HepG2 (cell line): Measurements from ENCODE around the gene NFKBIL1. TPM values are rescaled to one million over a fixed set of nuclear protein-coding genes. Genes with fewer than 3 reads are reported as not detected.

ENCODE experiments used
- ATAC-seq: fragments of 200-7000 bp; cut with Tn5 transposase; 3 replicates; pipeline ENCODE4 v1.9.1; 2020; ENCODE audit warnings: mild to moderate bottlenecking, moderate library complexity
- BruUV-seq: library from RNA; stranded (reverse); fragments of 400-500 nt; replicated peaks from 2 replicates; lab custom pipeline; 2021; lab: Mats Ljungman, UMichigan
- CTCF ChIA-PET: fragments of 300-600 bp; formaldehyde crosslinking; extraction: SDS; loops from one replicate; lab custom pipeline; 2021; ENCODE audit warnings: low total read pairs, inconsistent platforms, low intra/inter-chr PET ratio; lab: Yijun Ruan, JAX
- POLR2A ChIA-PET: fragments of 350-600 bp; sonication (Branson Sonifier 250); formaldehyde crosslinking; loops from one replicate; lab custom pipeline; 2020; ENCODE audit warnings: antibody characterized with exemption, inconsistent platforms; lab: Yijun Ruan, JAX
- DNase-seq: peaks from one replicate; pipeline ENCODE4 v3.0.0-alpha.2; 2015; ENCODE audit warnings: low spot score
- FAIRE-seq: peaks from 3 replicates; lab custom pipeline; 2011; peaks lifted over from hg19 to GRCh38; lab: Jason Lieb, UNC
- H2AFZ ChIP-seq: one replicate; pipeline ENCODE4 v1.6.1; 2011; ENCODE audit warnings: low read length, inconsistent platforms
- H3K27ac ChIP-seq: fragments of 300-600 bp; 3 replicates; pipeline ENCODE4 v1.8.0; 2011; ENCODE audit warnings: mixed run types, mild to moderate bottlenecking, mixed read lengths, low read length, inconsistent platforms; ENCODE audit not compliant: insufficient read depth; ENCODE audit errors: extremely low read length
- H3K27me3 ChIP-seq, 2 experiments: fragments of 200-600 bp in 1 of 2; 2 replicates in 1 of 2; 3 replicates in 1 of 2; pipeline versions ENCODE4 v1.6.0 to v1.8.0; 2011; ENCODE audit warnings: low read length in 2 of 2, mild to moderate bottlenecking in 2 of 2, moderate library complexity in 2 of 2, inconsistent platforms in 1 of 2; ENCODE audit not compliant: insufficient read depth in 2 of 2, control insufficient read depth in 1 of 2
- H3K36me3 ChIP-seq, 2 experiments: fragments of 200-600 bp in 1 of 2; replicated peaks in 1 of 2; 2 replicates in 1 of 2; 3 replicates in 1 of 2; pipeline versions ENCODE4 v1.5.1 to v1.8.0; 2011; ENCODE audit warnings: low read length in 2 of 2, inconsistent platforms in 1 of 2; ENCODE audit not compliant: insufficient read depth in 2 of 2, control insufficient read depth in 1 of 2
- H3K4me1 ChIP-seq: 2 replicates; pipeline ENCODE4 v1.5.1; 2012; ENCODE audit warnings: low read length, inconsistent platforms; ENCODE audit not compliant: insufficient read depth
- H3K4me2 ChIP-seq: 2 replicates; pipeline ENCODE4 v1.6.0; 2011; ENCODE audit warnings: low read depth, low read length, inconsistent platforms
- H3K4me3 ChIP-seq, 3 experiments: fragments of 200-600 bp in 1 of 3; sonication (generic), shearing (Covaris generic) in 1 of 3; replicated peaks in 1 of 3; 2 replicates each; pipeline ENCODE4 v1.5.1; 2011 to 2016; ENCODE audit warnings: low read length in 3 of 3, inconsistent platforms in 2 of 3, low read depth in 2 of 3, mild to moderate bottlenecking in 2 of 3, control low read depth in 1 of 3, mixed read lengths in 1 of 3; ENCODE audit not compliant: insufficient read depth in 1 of 3
- H3K79me2 ChIP-seq: one replicate; pipeline ENCODE4 v1.6.1; 2011; ENCODE audit warnings: low read length, inconsistent platforms; ENCODE audit not compliant: insufficient read depth
- H3K9ac ChIP-seq: 2 replicates; pipeline ENCODE4 v1.6.0; 2011; ENCODE audit warnings: mild to moderate bottlenecking, low read depth, low read length, inconsistent platforms; ENCODE audit not compliant: insufficient read depth
- H3K9me3 ChIP-seq: 2 replicates; pipeline ENCODE4 v1.5.1; 2012; ENCODE audit warnings: mild to moderate bottlenecking, low read length
- H4K20me1 ChIP-seq: 2 replicates; pipeline ENCODE4 v1.6.0; 2011; ENCODE audit warnings: inconsistent platforms, mild to moderate bottlenecking, low read length, moderate library complexity; ENCODE audit not compliant: insufficient read depth
- TCF12 ChIP-seq, 2 experiments: fragments of 450-650 bp in 1 of 2; sonication (generic) in 1 of 2; formaldehyde crosslinking in 1 of 2; IDR thresholded peaks; 2 replicates each; pipeline versions ENCODE4 v1.6.1 to v1.8.0; 2017 to 2022; ENCODE audit warnings: antibody characterized with exemption in 1 of 2, mild to moderate bottlenecking in 1 of 2, missing genetic modification reagents in 1 of 2, moderate library complexity in 1 of 2
- TRIM24 ChIP-seq: sonication (generic); formaldehyde crosslinking; IDR thresholded peaks from 2 replicates; pipeline ENCODE4 v1.8.0; 2022; ENCODE audit warnings: mild to moderate bottlenecking, missing genetic modification reagents
- ZNF883 ChIP-seq: sonication (generic); formaldehyde crosslinking; IDR thresholded peaks from 2 replicates; pipeline ENCODE4 v1.5.1; 2020; ENCODE audit warnings: mild to moderate bottlenecking, missing genetic modification reagents; ENCODE audit errors: not compliant biosample characterization
- WGBS: methylation state at CpG from one replicate; pipeline ENCODE4 v1.1.6; 2017; ENCODE audit warnings: low lambda C conversion rate; 5-methylcytosine and 5-hydroxymethylcytosine counted together
- in situ Hi-C: cut with HindIII; loops from 2 replicates; pipeline ENCODE4 v1.10.0; 2017; ENCODE audit warnings: low pct_unique_long_range_greater_than_20kb; ENCODE audit not compliant: extremely low pct_ligation_motif_present
- intact Hi-C: fragments of 100-400 bp; cut with micrococcal nuclease; formaldehyde crosslinking; loops from one replicate; pipeline ENCODE4 v1.10.0; 2022; ENCODE audit not compliant: unreplicated experiment
- polyA plus RNA-seq, 8 experiments: library from polyadenylated mRNA; depleted of rRNA in 3 of 8; stranded (reverse) in 7 of 8; unstranded in 1 of 8; fragments of >200 nt; fragmentation: Illumina TruSeq in 4 of 8; extraction: Trizol in 4 of 8; gene quantifications; 2 replicates each; pipeline versions ENCODE4 v1.2.1 to v1.2.3, GENCODE V29; 2011 to 2016; ENCODE audit warnings: low read depth in 4 of 8, missing spikeins in 1 of 8, mixed read lengths in 1 of 8; ENCODE audit not compliant: insufficient read depth in 1 of 8
- total RNA-seq, 5 experiments: library from RNA; depleted of rRNA; stranded (reverse); fragments of >200 nt; fragmentation: Illumina TruSeq; extraction: Trizol; gene quantifications; 2 replicates each; pipeline ENCODE4 v1.2.3, GENCODE V29; 2016; ENCODE audit warnings: low read depth in 1 of 5
- TF ChIP-seq, protein P1 (sequence below): sonication (generic); formaldehyde crosslinking; IDR thresholded peaks from 2 replicates; pipeline ENCODE4 v1.8.1; 2023; ENCODE audit warnings: mild to moderate bottlenecking, missing genetic modification reagents, borderline replicate concordance
- TF ChIP-seq, protein P2 (sequence below): sonication (generic); formaldehyde crosslinking; IDR thresholded peaks from 2 replicates; pipeline ENCODE4 v1.9.0; 2022; ENCODE audit warnings: low read depth, missing genetic modification reagents

Gene NFKBIL1
- total and polyA plus RNA-seq, 2 of the 13 experiments (the other 11 are each of a cell fraction or from before 2014, with no cell fraction given): 9.7 to 19.5 TPM

DNA sequence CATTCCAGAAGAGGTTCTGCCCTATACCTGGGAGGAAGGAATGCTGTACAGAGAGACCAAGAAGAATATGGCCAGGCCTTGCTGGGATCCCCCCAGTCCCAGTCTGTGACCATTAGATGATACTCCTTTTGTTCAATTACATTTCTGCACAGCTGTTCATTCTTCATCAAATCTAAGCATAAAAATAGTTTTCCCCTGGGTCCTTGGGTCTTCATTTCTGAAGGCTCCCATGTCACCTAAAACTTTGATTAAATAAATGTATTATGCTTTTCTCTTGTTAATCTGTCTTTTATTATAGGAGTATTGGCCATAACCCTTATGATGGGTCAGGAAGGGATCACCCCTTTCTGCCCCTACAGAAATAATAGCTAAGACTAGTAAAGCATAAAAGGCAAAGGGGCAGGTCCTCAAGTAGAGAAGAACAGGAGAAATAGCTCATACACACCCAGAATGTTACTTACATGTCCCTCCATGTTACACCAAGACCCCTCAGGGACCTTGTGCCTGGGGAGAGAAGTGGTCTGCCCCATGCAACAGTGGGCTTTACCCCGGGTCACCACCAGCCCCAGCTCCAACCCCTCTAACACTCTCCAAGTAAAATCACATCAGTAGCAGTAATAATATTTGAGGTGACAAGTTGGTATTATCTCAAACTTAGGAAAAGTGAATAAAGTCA, 22.6 kb downstream of the NFKBIL1 start:
- no peak for DNase-seq
- in situ Hi-C loops: no loop called here
- Histone ChIP-seq H3K27ac (no peak overlapping the region), H4K20me1 (no peaks in the 10 kb centered on the region), H3K27me3 (peaks cover 13 to 56% of the 10 kb centered on the region in 2 experiments), H3K4me2 (no peak overlapping the region)
- TF ChIP-seq ZNF883 (CRISPR knock-in tag): no peak
- TF ChIP-seq, protein P1, sequence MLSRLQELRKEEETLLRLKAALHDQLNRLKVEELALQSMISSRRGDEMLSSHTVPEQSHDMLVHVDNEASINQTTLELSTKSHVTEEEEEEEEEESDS (CRISPR knock-in tag): no peak
- TF ChIP-seq TRIM24: no peak
- TF ChIP-seq TCF12 (IDR thresholded peaks at IDR 0.05): no peak
- no peak for TF ChIP-seq TCF12 (CRISPR knock-in tag; IDR thresholded peaks at IDR 0.05)
- TF ChIP-seq, protein P2, sequence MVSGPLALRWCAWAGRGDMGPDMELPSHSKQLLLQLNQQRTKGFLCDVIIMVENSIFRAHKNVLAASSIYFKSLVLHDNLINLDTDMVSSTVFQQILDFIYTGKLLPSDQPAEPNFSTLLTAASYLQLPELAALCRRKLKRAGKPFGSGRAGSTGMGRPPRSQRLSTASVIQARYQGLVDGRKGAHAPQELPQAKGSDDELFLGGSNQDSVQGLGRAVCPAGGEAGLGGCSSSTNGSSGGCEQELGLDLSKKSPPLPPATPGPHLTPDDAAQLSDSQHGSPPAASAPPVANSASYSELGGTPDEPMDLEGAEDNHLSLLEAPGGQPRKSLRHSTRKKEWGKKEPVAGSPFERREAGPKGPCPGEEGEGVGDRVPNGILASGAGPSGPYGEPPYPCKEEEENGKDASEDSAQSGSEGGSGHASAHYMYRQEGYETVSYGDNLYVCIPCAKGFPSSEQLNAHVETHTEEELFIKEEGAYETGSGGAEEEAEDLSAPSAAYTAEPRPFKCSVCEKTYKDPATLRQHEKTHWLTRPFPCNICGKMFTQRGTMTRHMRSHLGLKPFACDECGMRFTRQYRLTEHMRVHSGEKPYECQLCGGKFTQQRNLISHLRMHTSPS: no peak
- TF ChIP-seq, all 625 proteins: peak for 0
- 21% methylated on average over 1 of the region's 1 CpG for WGBS
- ChIA-PET CTCF (no interaction called here), POLR2A (no interaction called here)
- Histone ChIP-seq H3K79me2 (no peaks in the 10 kb centered on the region), H3K4me3 (no peak overlapping the region), H2AFZ (no peak overlapping the region), H3K36me3 (no peaks in the 10 kb centered on the region), H3K9ac (no peak overlapping the region), H3K4me1 (peaks cover 9% of the 10 kb centered on the region), H3K9me3 (no peaks in the 10 kb centered on the region)
- ATAC-seq (no peak), FAIRE-seq (no peak)
- BruUV-seq: no TSS peak
- intact Hi-C loops: no loop called here
